ENCODE measurements around the gene FBXL12.

Gene FBXL12

GRCh38 chr19:9842834-9843625 lies 24.2 kb upstream of the FBXL12 start:
- Histone ChIP-seq H3K9ac (ENCODE audit: low read length) (no peak overlapping the region), H3K4me2 (ENCODE audit: low read length) (no peak overlapping the region), H3K9me3 (ENCODE audit: insufficient read depth, low read length) (no peaks in the 10 kb centered on the region), H2AFZ (ENCODE audit: low read depth, low read length) (no peak overlapping the region), H3K27me3 (ENCODE audit: low read depth, low read length) (no peaks in the 10 kb centered on the region), H3K4me3 (ENCODE audit: low read length) (no peak overlapping the region), H3K36me3 (replicated peaks; ENCODE audit: low read depth, low read length) (peaks cover 62% of the 10 kb centered on the region), H3K27ac (ENCODE audit: low read length) (no peak overlapping the region), H3K4me1 (ENCODE audit: low read length) (no peaks in the 10 kb centered on the region), H4K20me1 (ENCODE audit: insufficient read depth, low read length) (peaks cover 11% of the 10 kb centered on the region; the same call in 1 of the 2 replicates), H3K79me2 (ENCODE audit: low read length) (peaks cover 21% of the 10 kb centered on the region; the same call in 1 of the 2 replicates)
- TF ChIP-seq EZH2phosphoT487 (IDR thresholded peaks at IDR 0.05; ENCODE audit: low read depth) = no peak
- no peak for TF ChIP-seq CTCF (IDR thresholded peaks at IDR 0.05; ENCODE audit: low read depth, low read length)

- H3K4me2 ChIP-seq (ENCODE audit: low read length) = no peak overlapping the region
- H4K20me1 ChIP-seq (ENCODE audit: insufficient read depth, low read length) = peaks cover under 1% of the 10 kb centered on the region; the same call in 1 of the 2 replicates
- TF ChIP-seq CTCF (IDR thresholded peaks at IDR 0.05; ENCODE audit: low read depth, low read length) (no peak), EZH2phosphoT487 (IDR thresholded peaks at IDR 0.05; ENCODE audit: low read depth) (no peak)
- peaks cover 9% of the 10 kb centered on the region for H3K4me1 ChIP-seq (ENCODE audit: low read length)
- H2AFZ ChIP-seq (ENCODE audit: low read depth, low read length) = no peak overlapping the region
- H3K9ac ChIP-seq (ENCODE audit: low read length) = no peak overlapping the region
- peaks cover 34% of the 10 kb centered on the region for H3K79me2 ChIP-seq (ENCODE audit: low read length)
- no peaks in the 10 kb centered on the region for H3K9me3 ChIP-seq (ENCODE audit: insufficient read depth, low read length)
- no peak overlapping the region for H3K27ac ChIP-seq (ENCODE audit: low read length)
- peaks cover 48% of the 10 kb centered on the region for H3K36me3 ChIP-seq (replicated peaks; ENCODE audit: low read depth, low read length)
- no peaks in the 10 kb centered on the region for H3K27me3 ChIP-seq (ENCODE audit: low read depth, low read length)
- H3K4me3 ChIP-seq (ENCODE audit: low read length) = no peak overlapping the region
Measured at GRCh38 chr19:9839415-9839814, 20.5 kb upstream of the FBXL12 start.

DNA sequence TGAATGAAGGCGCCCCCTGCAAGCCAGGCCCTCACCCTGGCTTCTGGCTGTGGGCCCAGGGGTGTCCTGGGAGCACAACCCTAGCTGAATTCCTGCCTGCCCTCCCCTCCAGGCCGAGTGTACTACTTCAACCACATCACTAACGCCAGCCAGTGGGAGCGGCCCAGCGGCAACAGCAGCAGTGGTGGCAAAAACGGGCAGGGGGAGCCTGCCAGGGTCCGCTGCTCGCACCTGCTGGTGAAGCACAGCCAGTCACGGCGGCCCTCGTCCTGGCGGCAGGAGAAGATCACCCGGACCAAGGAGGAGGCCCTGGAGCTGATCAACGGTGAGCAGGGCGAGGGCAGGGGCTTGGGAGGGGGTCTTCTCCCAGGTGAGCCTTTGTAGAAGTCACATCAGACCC lies 19.4 kb upstream of the FBXL12 start:
- Histone ChIP-seq H3K4me2 (ENCODE audit: low read length) (no peak overlapping the region), H3K36me3 (replicated peaks; ENCODE audit: low read depth, low read length) (peaks cover 37% of the 10 kb centered on the region), H2AFZ (ENCODE audit: low read depth, low read length) (no peak overlapping the region), H3K4me1 (ENCODE audit: low read length) (peaks cover 12% of the 10 kb centered on the region), H3K79me2 (ENCODE audit: low read length) (peaks cover 27% of the 10 kb centered on the region), H3K27me3 (ENCODE audit: low read depth, low read length) (no peaks in the 10 kb centered on the region), H4K20me1 (ENCODE audit: insufficient read depth, low read length) (peaks cover 5% of the 10 kb centered on the region; the same call in 1 of the 2 replicates), H3K9ac (ENCODE audit: low read length) (no peak overlapping the region), H3K4me3 (ENCODE audit: low read length) (no peak overlapping the region), H3K27ac (ENCODE audit: low read length) (no peak overlapping the region), H3K9me3 (ENCODE audit: insufficient read depth, low read length) (no peaks in the 10 kb centered on the region)
- no peak for TF ChIP-seq CTCF (IDR thresholded peaks at IDR 0.05; ENCODE audit: low read depth, low read length)
- no peak for TF ChIP-seq EZH2phosphoT487 (IDR thresholded peaks at IDR 0.05; ENCODE audit: low read depth)

DNA sequence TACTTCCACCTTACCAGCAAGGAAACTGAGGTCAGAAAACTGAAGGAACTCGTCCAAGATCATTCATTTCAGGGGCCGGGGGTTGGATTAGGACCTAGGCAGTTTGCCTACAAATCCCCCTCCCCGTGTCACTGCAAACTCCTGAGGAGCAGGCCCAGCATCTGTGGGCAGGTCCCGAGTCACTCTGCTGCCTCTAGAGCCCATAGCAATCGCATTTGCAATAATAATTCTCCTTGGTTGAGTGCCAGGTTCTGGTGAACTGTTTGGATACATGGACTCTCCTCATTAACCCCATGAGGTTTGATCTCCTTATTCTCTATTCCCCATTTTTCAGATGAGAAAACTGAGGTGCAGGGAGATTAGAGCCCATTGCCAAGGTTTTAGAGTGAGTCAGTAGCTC lies 17.1 kb upstream of the FBXL12 start:
- peaks cover 25% of the 10 kb centered on the region for H3K79me2 ChIP-seq (ENCODE audit: low read length)
- no peaks in the 10 kb centered on the region for H3K27me3 ChIP-seq (ENCODE audit: low read depth, low read length)

More for the DNA sequence above, 17.1 kb upstream of the FBXL12 start:
- Histone ChIP-seq H3K9ac (ENCODE audit: low read length) (peak overlapping the region; percentile 76), H3K9me3 (ENCODE audit: insufficient read depth, low read length) (no peaks in the 10 kb centered on the region), H4K20me1 (ENCODE audit: insufficient read depth, low read length) (peaks cover 5% of the 10 kb centered on the region; the same call in 1 of the 2 replicates), H2AFZ (ENCODE audit: low read depth, low read length) (no peak overlapping the region), H3K27ac (ENCODE audit: low read length) (no peak overlapping the region), H3K4me2 (ENCODE audit: low read length) (peak overlapping the region; percentile 82), H3K36me3 (replicated peaks; ENCODE audit: low read depth, low read length) (peaks cover 22% of the 10 kb centered on the region), H3K4me3 (ENCODE audit: low read length) (peak overlapping the region; percentile 86), H3K4me1 (ENCODE audit: low read length) (peaks cover 12% of the 10 kb centered on the region)
- TF ChIP-seq EZH2phosphoT487 (IDR thresholded peaks at IDR 0.05; ENCODE audit: low read depth) = no peak
- peak; percentile 11; the same call in 1 of the 2 replicates for TF ChIP-seq CTCF (IDR thresholded peaks at IDR 0.05; ENCODE audit: low read depth, low read length)

Data from OCI-LY3 (cell line).